Endothelial cell of umbilical vein (primary cell): ENCODE measurements around the gene DUSP15. TPM values are rescaled to one million over a fixed set of nuclear protein-coding genes. Genes with fewer than 3 reads are reported as not detected.

Experiments
- BruUV-seq: library from RNA; stranded (reverse); fragments of 400-500 nt; replicated peaks from 2 replicates; lab custom pipeline; 2021; lab: Mats Ljungman, UMichigan
- CTCF ChIA-PET: fragments of 300-600, 350-600 bp; sonication (Branson Sonifier 250); formaldehyde crosslinking; loops from one replicate; lab custom pipeline; 2021; ENCODE audit warnings: antibody characterized with exemption, inconsistent platforms; lab: Charles Lee
- POLR2A ChIA-PET: fragments of 300-600, 350-600 bp; sonication (Branson Sonifier 250); formaldehyde crosslinking; loops from one replicate; lab custom pipeline; 2021; ENCODE audit warnings: antibody characterized with exemption, inconsistent platforms; lab: Charles Lee
- DNase-seq: peaks from one replicate; pipeline ENCODE4 v3.0.0-alpha.2; 2011; ENCODE audit warnings: low read depth, low spot score
- FAIRE-seq: peaks from 2 replicates; lab custom pipeline; 2011; peaks lifted over from hg19 to GRCh38; lab: Jason Lieb, UNC
- H2AFZ ChIP-seq: 2 replicates; pipeline ENCODE4 v1.6.0; 2012; ENCODE audit warnings: low read depth, low read length, control low read depth, inconsistent platforms
- H3K27ac ChIP-seq: 2 replicates; pipeline ENCODE4 v1.5.1; 2011; ENCODE audit warnings: low read depth, mild to moderate bottlenecking, control low read depth, low read length, moderate library complexity; ENCODE audit not compliant: insufficient read depth
- H3K27me3 ChIP-seq, 2 experiments: 2 replicates each; pipeline versions ENCODE4 v1.6.0 to v1.6.1; 2011; ENCODE audit warnings: low read length in 2 of 2, mixed read lengths in 1 of 2; ENCODE audit not compliant: control insufficient read depth in 2 of 2, insufficient read depth in 2 of 2
- H3K36me3 ChIP-seq, 2 experiments: 2 replicates in 1 of 2; 3 replicates in 1 of 2; pipeline ENCODE4 v1.5.1; 2011; ENCODE audit warnings: low read length in 2 of 2, mild to moderate bottlenecking in 1 of 2, moderate library complexity in 1 of 2; ENCODE audit not compliant: control insufficient read depth in 2 of 2, insufficient read depth in 2 of 2; ENCODE audit errors: extremely low read depth in 1 of 2
- H3K4me1 ChIP-seq: 3 replicates; pipeline ENCODE4 v1.5.1; 2011; ENCODE audit warnings: mild to moderate bottlenecking, low read length; ENCODE audit not compliant: control insufficient read depth, insufficient read depth; ENCODE audit errors: extremely low read depth
- H3K4me2 ChIP-seq: 2 replicates; pipeline ENCODE4 v1.6.1; 2011; ENCODE audit warnings: low read length, control low read depth, mixed read lengths; ENCODE audit not compliant: insufficient read depth
- H3K4me3 ChIP-seq, 3 experiments: fragments of 200-600 bp in 1 of 3; sonication (generic), shearing (Covaris generic) in 1 of 3; replicated peaks in 1 of 3; 2 replicates each; pipeline ENCODE4 v1.5.1; 2011 to 2016; ENCODE audit warnings: control low read depth in 3 of 3, low read length in 3 of 3, mild to moderate bottlenecking in 2 of 3, inconsistent platforms in 1 of 3, low read depth in 1 of 3, moderate library complexity in 1 of 3; ENCODE audit not compliant: insufficient read depth in 1 of 3
- H3K79me2 ChIP-seq: 2 replicates; pipeline ENCODE4 v1.6.0; 2012; ENCODE audit warnings: low read length, inconsistent platforms; ENCODE audit not compliant: control insufficient read depth, insufficient read depth
- H3K9ac ChIP-seq: replicated peaks from 2 replicates; pipeline ENCODE3; 2011; ENCODE audit warnings: low read length, control low read depth; ENCODE audit not compliant: insufficient read depth; ENCODE audit errors: extremely low read depth
- H3K9me1 ChIP-seq: replicated peaks from 3 replicates; pipeline ENCODE4 v1.6.0; 2011; ENCODE audit warnings: mild to moderate bottlenecking, low read length; ENCODE audit not compliant: control insufficient read depth, insufficient read depth; ENCODE audit errors: extremely low read depth
- H3K9me3 ChIP-seq: replicated peaks from 2 replicates; pipeline ENCODE4 v1.5.1; 2012; ENCODE audit warnings: low read length, inconsistent platforms; ENCODE audit not compliant: control insufficient read depth, insufficient read depth
- H4K20me1 ChIP-seq: replicated peaks from 2 replicates; pipeline ENCODE3; 2011; ENCODE audit warnings: mild to moderate bottlenecking, low read length; ENCODE audit not compliant: control insufficient read depth, insufficient read depth; ENCODE audit errors: extremely low read depth
- CTCF ChIP-seq, 2 donors: IDR thresholded peaks; 1 replicate in 1 of 2; 2 replicates in 1 of 2; pipeline ENCODE4 v1.5.1; 2011; ENCODE audit warnings: low read length in 2 of 2, mild to moderate bottlenecking in 2 of 2, moderate library complexity in 2 of 2, control low read depth in 1 of 2, inconsistent platforms in 1 of 2, low read depth in 1 of 2; ENCODE audit not compliant: insufficient read depth in 1 of 2; ENCODE audit errors: extremely low read depth in 1 of 2
- EZH2 ChIP-seq: IDR thresholded peaks from 2 replicates; pipeline ENCODE4 v1.6.1; 2012; ENCODE audit warnings: borderline replicate concordance, low read depth, mild to moderate bottlenecking, moderate library complexity, low read length, inconsistent platforms; ENCODE audit not compliant: severe bottlenecking
- FOS ChIP-seq: IDR thresholded peaks from 2 replicates; pipeline ENCODE4 v1.6.1; 2011; ENCODE audit warnings: mild to moderate bottlenecking, low read length, moderate library complexity, borderline replicate concordance; ENCODE audit not compliant: insufficient read depth
- GATA2 ChIP-seq: IDR thresholded peaks from 2 replicates; pipeline ENCODE4 v1.7.0; 2011; ENCODE audit warnings: low read depth, mild to moderate bottlenecking, moderate library complexity, mixed read lengths, low read length; ENCODE audit not compliant: insufficient read length, insufficient read depth
- JUN ChIP-seq: IDR thresholded peaks from 2 replicates; pipeline ENCODE4 v1.6.1; 2011; ENCODE audit warnings: borderline replicate concordance, low read depth; ENCODE audit not compliant: insufficient read length, insufficient read depth
- MAX ChIP-seq: IDR thresholded peaks from 2 replicates; pipeline ENCODE4 v1.6.1; 2011; ENCODE audit not compliant: insufficient read depth, insufficient read length
- MYC ChIP-seq: IDR thresholded peaks from one replicate; pipeline ENCODE4 v1.6.1; 2011; ENCODE audit warnings: mild to moderate bottlenecking, low read depth, low read length
- POLR2A ChIP-seq: IDR thresholded peaks from 2 replicates; pipeline ENCODE4 v1.6.1; 2012; ENCODE audit warnings: low read depth, mild to moderate bottlenecking, control low read depth, low read length
- POLR2AphosphoS5 ChIP-seq: IDR thresholded peaks from 2 replicates; pipeline ENCODE4 v1.6.1; 2012; ENCODE audit warnings: low read depth, mild to moderate bottlenecking, control low read depth, low read length, moderate library complexity; ENCODE audit not compliant: insufficient read depth
- dilution Hi-C: fragments of 300-500 bp; cut with MboI; formaldehyde crosslinking; loops from one replicate; pipeline ENCODE4 v1.15.0; 2019; ENCODE audit warnings: low sequenced_read_pairs; ENCODE audit not compliant: extremely low pct_ligation_motif_present
- intact Hi-C: fragments of 100-400 bp; cut with micrococcal nuclease; formaldehyde crosslinking; loops from one replicate; pipeline ENCODE4 v1.10.0; 2022
- polyA plus RNA-seq, 4 experiments: library from polyadenylated mRNA; depleted of rRNA in 3 of 4; stranded (reverse) in 3 of 4; unstranded in 1 of 4; fragments of >200 nt; gene quantifications; 2 replicates each; pipeline versions ENCODE4 v1.2.1 to v1.2.3, GENCODE V29; 2011 to 2012; ENCODE audit warnings: missing spikeins in 1 of 4
- total RNA-seq: library from RNA; stranded (reverse); gene quantifications from 2 replicates; pipeline ENCODE4 v1.2.3, GENCODE V29; 2021

DUSP15 gene
- total and polyA plus RNA-seq, 2 donors (not counting 3 experiments of a cell fraction or from before 2014, with no cell fraction given) = 0.33 TPM; not detected in 1

GRCh38 chr20:31859998-31860380 lies 10.3 kb downstream of the DUSP15 start:
- FAIRE-seq (no peak), DNase-seq (no peak)
- H3K9ac ChIP-seq = no peak overlapping the region
- dilution Hi-C loops (no loop called here), intact Hi-C loops (no loop called here)
- no peaks in the 10 kb centered on the region for H4K20me1 ChIP-seq
- H3K4me3 ChIP-seq = no peak overlapping the region
- CTCF ChIA-PET = interaction anchor here (0.9 to 3.9 kb wide), 10 partner anchors 9 to 232 kb away, joined by 3 to 25 read pairs (median 3); partner anchors contain the start of genes FOXS1 and PDRG1
- H3K27ac ChIP-seq = no peak overlapping the region
- H3K4me1 ChIP-seq = no peaks in the 10 kb centered on the region
- POLR2A ChIA-PET = no interaction called here
- TF ChIP-seq GATA2 (no peak), CTCF (IDR thresholded peaks at IDR 0.05; ENCODE audit: extremely low read depth in 1 of 2, insufficient read depth in 1 of 2, low read depth in 1 of 2, low read length in 2 of 2) (no peak), POLR2A (no peak), EZH2 (no peak), POLR2AphosphoS5 (no peak), MYC (no peak), JUN (no peak), MAX (no peak), FOS (no peak)
- H3K4me2 ChIP-seq = no peak overlapping the region
- H3K9me3 ChIP-seq = no peaks in the 10 kb centered on the region
- H3K9me1 ChIP-seq = no peaks in the 10 kb centered on the region
- peaks cover 24 to 32% of the 10 kb centered on the region in 2 experiments for H3K27me3 ChIP-seq
- no peak overlapping the region for H2AFZ ChIP-seq
- no TSS peak for BruUV-seq
- H3K79me2 ChIP-seq = no peaks in the 10 kb centered on the region
- no peaks in the 10 kb centered on the region for H3K36me3 ChIP-seq
